CD4-positive, alpha-beta T cell treated with Interleukin-17A for 1 hour (primary cell): Measurements from ENCODE around the gene DOCK9.
"Not testable (repeated sequence)": the region's sequence is repeated elsewhere in the genome, so short reads cannot be mapped to it uniquely, and the experiment has no call there.

ENCODE experiments used
- DNase-seq: peaks from one replicate; pipeline ENCODE4 v3.0.0-alpha.2; 2020

The DOCK9 gene

DNA sequence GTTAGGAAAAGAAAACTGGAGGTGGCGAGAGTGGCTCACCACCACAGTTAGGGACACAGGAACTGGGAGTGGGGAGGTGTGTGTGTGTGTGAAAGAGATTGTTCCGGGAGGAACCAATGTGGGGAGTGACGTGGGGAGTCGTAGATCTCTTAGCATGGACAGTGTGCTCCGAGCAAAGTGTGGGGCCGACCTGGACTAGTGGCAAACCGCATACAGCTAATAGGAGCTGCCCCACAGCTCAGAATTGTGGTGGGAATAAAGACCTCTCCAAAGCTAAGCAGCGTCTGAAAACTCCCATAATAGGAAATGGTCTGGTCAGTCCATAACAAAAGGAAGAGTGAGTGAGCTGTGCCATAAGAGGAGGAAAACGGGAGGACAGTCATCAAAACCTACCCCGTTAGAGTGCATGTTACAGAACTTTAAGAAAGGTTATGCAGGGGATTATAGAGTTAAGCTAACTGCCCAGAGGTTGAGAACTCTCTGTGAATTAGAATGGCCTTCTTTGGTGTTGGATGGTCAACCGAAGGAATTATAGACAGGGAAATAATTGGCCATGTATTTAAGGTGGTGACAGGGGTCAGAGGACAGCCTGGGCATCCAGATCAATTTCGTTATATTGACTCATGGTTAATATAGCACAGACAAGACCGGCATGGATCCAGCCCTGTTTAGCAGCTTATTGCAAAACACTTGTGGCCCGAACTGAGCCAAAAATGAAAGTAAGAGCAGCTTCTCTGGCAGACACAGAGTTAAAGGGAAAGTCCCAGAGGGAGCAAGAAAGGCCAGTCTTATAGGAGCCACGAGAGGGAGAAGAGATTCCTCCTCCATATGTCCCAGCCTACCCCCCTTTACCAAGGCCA is 216.5 kb downstream of the DOCK9 start:
- DNase-seq: no peak

DNA sequence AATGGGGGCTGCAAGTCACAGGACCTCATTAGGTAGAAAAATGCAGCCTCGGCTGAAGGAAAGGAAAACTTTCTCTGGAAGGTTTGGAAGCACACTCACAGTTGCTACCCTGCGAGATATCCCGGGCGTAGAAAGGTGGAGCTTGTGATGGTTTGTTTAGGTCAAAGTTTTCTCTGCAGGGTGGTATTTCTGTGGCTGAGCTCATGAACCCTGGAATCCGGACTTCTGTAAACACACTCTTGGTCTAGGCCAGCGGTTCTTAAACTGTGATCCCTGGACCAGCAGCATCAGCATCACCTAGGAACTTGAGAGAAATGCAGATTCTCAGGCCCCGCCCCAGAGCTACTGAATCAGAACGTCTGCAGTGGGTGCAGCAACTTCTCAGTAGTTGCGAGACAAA is 222.1 kb downstream of the DOCK9 start:
- DNase-seq: no peak

DNA sequence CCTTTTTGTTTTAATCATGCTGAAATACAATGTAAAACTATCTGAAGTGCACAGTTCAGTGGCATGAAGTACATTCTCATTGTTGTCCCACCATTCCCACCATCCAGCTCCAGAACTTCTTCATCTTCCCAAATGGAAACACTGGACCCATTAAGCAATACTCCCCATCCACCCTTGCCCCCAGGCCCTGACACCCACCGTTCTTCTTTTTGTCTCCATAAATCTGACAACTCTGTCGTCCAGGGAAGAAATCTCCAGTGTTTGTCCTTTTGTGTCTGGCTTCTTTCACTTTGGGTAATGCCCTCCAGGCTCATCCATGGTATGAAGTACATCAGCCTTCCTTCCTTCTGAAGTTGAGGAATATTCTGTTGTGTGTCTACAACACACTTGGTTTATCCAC is 222.7 kb downstream of the DOCK9 start:
- no peak for DNase-seq

DNA sequence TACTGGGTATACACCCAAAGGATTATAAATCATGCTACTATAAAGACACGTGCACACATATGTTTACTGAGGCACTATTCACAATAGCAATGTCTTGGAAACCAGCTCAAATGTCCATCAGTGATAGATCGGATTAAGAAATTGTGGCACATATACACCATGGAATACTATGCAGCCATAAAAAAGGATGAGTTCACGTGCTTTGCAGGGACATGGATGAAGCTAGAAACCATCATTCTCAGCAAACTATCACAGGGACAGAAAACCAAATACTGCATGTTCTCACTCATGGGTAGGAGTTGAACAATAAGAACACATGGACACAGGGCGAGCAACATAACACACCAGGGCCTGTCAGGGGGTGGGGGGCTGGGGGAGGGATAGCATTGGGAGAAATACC is 223.4 kb downstream of the DOCK9 start:
- not testable (repeated sequence) for DNase-seq

DNA sequence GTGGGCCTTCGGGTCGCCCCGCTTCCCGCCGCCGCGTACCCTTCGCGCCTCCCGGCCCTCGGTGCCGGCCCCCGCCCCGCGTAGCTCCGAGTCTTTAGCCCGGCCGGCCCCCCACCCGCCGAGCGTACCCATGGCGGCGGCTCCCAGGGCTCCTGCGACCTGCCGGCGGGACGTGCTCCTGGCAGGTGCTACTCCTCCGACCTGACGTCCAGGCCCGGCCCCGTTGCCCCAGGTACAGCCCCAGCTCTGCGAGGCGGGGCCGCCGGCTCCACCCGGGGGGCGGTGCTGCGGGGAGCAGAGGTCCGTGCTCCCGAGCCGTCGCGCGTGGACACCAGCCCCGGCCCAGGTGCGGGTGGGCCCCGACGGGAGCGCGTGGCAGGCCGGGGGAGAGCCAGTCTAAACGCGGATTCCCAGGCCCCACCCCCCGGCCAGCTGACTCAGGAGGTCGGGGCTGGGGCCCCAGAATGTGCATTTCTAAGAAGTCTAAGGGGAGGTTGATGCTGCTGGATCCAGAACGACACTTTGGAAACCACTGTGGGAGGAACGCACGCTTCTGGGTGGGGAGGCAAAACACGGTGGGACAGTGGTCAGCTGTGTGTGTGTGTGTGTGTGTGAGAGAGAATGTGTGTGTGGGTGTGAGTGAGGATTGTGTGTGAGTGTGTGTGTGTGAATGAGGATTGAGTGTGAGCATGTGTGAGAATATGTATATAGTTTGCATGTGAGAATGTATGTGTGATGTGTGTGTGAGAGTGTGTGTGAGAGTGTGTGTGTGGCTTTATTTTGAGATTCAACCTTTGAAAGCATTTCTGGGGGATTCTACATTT is 225.2 kb downstream of the DOCK9 start, which contains the start of gene SLC15A1:
Gene SLC15A1 (minus strand): TSS at position 206 of the 824 bp plus-strand sequence. CDS start 74 bp downstream, at position 132.
- DNase-seq: no peak

DNA sequence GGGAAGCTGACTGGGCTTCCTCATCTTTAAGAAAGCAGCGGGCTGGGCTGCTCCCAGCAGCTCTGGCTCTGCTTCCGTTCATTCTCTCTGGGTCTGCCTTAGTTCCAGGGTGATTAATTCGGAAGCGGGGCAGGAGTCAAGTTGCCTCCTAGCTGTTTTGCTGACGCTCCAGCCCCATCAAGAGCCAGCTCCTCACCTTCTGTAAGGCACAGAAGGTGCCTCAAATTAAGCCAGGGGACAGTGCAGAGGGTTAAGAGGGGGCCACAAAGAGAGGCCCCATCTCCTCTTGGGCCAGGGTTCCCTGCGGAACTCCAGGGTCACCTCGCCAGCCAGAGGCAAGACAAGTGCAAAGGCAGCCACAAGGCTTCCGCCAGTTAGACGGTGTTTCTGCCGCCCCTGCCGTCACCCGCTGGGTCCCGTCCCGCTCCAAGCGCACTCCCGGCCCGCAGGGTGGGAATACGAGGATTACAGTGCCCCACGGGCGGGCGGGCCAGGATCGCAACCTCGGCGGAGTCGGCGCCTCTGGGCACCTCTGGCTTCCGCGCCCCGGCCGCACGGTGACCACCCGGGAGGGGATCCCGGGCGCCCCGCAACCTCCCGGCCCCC is 225.9 kb downstream of the DOCK9 start:
- no peak for DNase-seq

DNA sequence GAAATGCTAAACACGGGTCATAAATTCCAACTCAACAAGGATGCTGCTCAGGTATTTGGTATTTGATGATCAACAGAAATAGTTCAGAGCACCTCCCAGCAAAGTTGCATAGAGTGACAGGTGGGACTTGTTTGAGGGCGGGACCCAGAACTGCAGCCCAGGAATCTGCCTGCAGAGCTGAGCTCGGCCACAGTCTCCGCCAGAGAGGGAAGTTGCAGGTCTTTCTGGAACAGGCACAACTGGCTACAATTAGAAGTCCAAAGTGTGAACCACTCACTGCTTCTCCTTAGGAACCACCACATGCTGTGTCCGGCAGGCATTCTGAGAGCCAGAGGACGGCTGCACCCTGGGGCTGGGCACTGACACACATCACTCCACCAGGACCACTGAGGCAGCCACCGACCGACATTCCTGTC is 226.5 kb downstream of the DOCK9 start:
- no peak for DNase-seq

DNA sequence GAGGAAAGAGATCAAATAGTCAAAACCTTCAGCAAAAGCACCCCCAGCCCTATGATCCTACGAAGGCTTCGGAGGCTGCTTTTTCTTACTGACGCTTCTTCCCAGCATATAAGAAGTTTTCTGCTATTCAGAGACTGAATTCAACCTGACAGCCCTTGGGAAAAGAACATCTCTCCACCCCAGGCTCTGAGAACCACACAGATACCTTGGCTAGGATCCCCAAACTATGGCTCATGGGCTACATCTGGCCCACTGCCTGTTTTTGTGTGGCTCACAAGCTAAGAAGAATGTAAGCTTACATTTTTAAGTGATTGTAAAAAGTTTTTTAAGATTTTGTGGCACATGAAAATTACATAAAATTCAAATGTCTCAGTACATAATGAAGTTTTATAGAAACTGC is 228.4 kb downstream of the DOCK9 start:
- DNase-seq: no peak

DNA sequence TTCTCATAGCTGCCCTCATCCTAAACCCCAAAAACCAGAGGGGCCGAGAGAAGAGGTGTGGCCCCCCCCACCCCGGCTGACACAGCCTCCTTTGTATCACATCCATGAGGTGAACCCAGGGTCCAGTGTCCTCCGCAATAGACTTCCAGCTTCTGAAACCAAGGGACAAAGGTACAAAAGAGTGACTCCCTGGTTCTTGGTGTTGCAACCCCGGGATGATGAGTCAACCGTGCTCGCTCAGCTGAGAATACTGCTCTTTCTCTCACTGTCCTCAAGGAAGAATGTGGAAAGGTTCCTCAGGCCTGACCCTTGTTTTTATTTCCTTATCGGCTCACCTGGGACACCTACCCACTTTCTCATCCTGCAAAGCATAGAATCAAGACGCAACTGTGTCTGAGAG is 230.9 kb downstream of the DOCK9 start:
- DNase-seq: no peak
